K562 (cell line): ENCODE results near the gene A2ML1. TPM values are rescaled to one million over a fixed set of nuclear protein-coding genes. Genes with fewer than 3 reads are reported as not detected.

Experiments used
- CHAMP1 ChIP-seq: fragments of 450-650 bp; IDR thresholded peaks from 2 replicates; pipeline ENCODE4 v1.6.1; 2016; ENCODE audit warnings: mild to moderate bottlenecking
- CHD2 ChIP-seq: IDR thresholded peaks from 2 replicates; pipeline ENCODE4 v1.6.1; 2011; ENCODE audit warnings: low read depth, low read length
- CREB3 ChIP-seq: fragments of 450-650 bp; conservative IDR thresholded peaks from 2 replicates; pipeline ENCODE4 v1.6.1; 2016; ENCODE audit warnings: missing genetic modification characterization, low read depth, mild to moderate bottlenecking, missing compliant biosample characterization, moderate library complexity
- FOXJ3 ChIP-seq: sonication (generic); formaldehyde crosslinking; IDR thresholded peaks from 2 replicates; pipeline ENCODE4 v1.4.0; 2020; ENCODE audit warnings: mild to moderate bottlenecking, missing genetic modification reagents
- REST ChIP-seq, 2 experiments: fragments of 450-650 bp; formaldehyde crosslinking in 1 of 2; IDR thresholded peaks; 2 replicates each; pipeline versions ENCODE4 v1.4.0 to v1.6.1; 2014 to 2020; ENCODE audit warnings: mild to moderate bottlenecking in 2 of 2, borderline replicate concordance in 1 of 2, low read depth in 1 of 2
- USF2 ChIP-seq: sonication (generic); formaldehyde crosslinking; IDR thresholded peaks from 2 replicates; pipeline ENCODE4 v1.5.0; 2020; ENCODE audit warnings: missing genetic modification reagents
- ZNF586 ChIP-seq: fragments of 450-650 bp; formaldehyde crosslinking; conservative IDR thresholded peaks from 2 replicates; pipeline ENCODE4 v1.4.0; 2020; ENCODE audit warnings: mild to moderate bottlenecking, moderate library complexity
- ZNF644 ChIP-seq: fragments of 200-800 bp; sonication (Bioruptor generic); IDR thresholded peaks from 2 replicates; pipeline ENCODE4 v1.6.1; 2016; ENCODE audit warnings: low read depth, missing genetic modification characterization, missing compliant biosample characterization
- polyA plus RNA-seq, 8 experiments: library from polyadenylated mRNA; depleted of rRNA in 4 of 8; stranded (reverse) in 5 of 8; unstranded in 3 of 8; fragments of >200 nt; fragmentation: Nextera tagmentation in 2 of 8; fragmentation: Illumina TruSeq in 1 of 8; extraction: Ambion mirVana in 2 of 8; extraction: Trizol in 1 of 8; gene quantifications; 2 replicates each; pipeline versions ENCODE4 v1.2.1 to v1.2.3, GENCODE V29; 2011 to 2014; ENCODE audit warnings: inconsistent platforms in 1 of 8, missing spikeins in 1 of 8
- total RNA-seq, 7 experiments: library from RNA; depleted of rRNA in 6 of 7; stranded (reverse); fragments of >200 nt in 6 of 7; fragmentation: Illumina TruSeq in 2 of 7; extraction: Trizol in 2 of 7; gene quantifications; 2 replicates each; pipeline versions ENCODE4 v1.2.1 to v1.2.3, GENCODE V29; 2011 to 2021; ENCODE audit warnings: low replicate concordance in 1 of 7

A2ML1 gene
- total and polyA plus RNA-seq, 9 of the 15 experiments (the other 6 are each of a cell fraction or from before 2014, with no cell fraction given), result 0.04 to 0.47 (median 0.13) TPM

GRCh38 chr12:8922544-8922943, 100.1 kb downstream of the A2ML1 start (continued):
- TF ChIP-seq ZNF644 (tag), result no peak
- TF ChIP-seq FOXJ3 (CRISPR knock-in tag), result no peak
- no peak for TF ChIP-seq CHD2
- 0 out of 2 replicates have a peak, but pooled peaks have one; percentile 20 for TF ChIP-seq REST (IDR thresholded peaks at IDR 0.05; ENCODE audit: borderline replicate concordance)
- TF ChIP-seq REST (CRISPR knock-in tag; IDR thresholded peaks at IDR 0.05; ENCODE audit: low read depth), result no peak
- TF ChIP-seq USF2 (CRISPR knock-in tag), result no peak
- no peak for TF ChIP-seq CREB3 (tag)
- TF ChIP-seq CHAMP1, result no peak
- TF ChIP-seq ZNF586 (CRISPR knock-in tag), result no peak
